Loucy (cell line): ENCODE data around the gene KLK10.

ENCODE experiments used
- H2AFZ ChIP-seq: fragments of 200-600 bp; sonication (generic); 2 replicates; pipeline ENCODE4 v1.6.0; 2016; ENCODE audit warnings: antibody characterized with exemption, mild to moderate bottlenecking, low read length, moderate library complexity
- H3F3A ChIP-seq: fragments of 200-600 bp; 2 replicates; pipeline ENCODE4 v1.6.0; 2016; ENCODE audit warnings: antibody characterized with exemption, low read depth, mild to moderate bottlenecking
- H3K27me3 ChIP-seq: fragments of 200-600 bp; sonication (generic); 2 replicates; pipeline ENCODE4 v1.6.1; 2014; ENCODE audit warnings: low read length, mild to moderate bottlenecking; ENCODE audit not compliant: insufficient read depth, poor library complexity, severe bottlenecking
- H3K36me3 ChIP-seq: fragments of 200-600 bp; sonication (generic); 2 replicates; pipeline ENCODE4 v1.6.1; 2016; ENCODE audit warnings: low read length; ENCODE audit not compliant: insufficient read depth
- H3K4me1 ChIP-seq: fragments of 200-600 bp; sonication (generic); 2 replicates; pipeline ENCODE4 v1.5.1; 2014; ENCODE audit warnings: low read length, mild to moderate bottlenecking; ENCODE audit not compliant: insufficient read depth, poor library complexity, severe bottlenecking
- H3K4me2 ChIP-seq: fragments of 200-600 bp; sonication (generic); 2 replicates; pipeline ENCODE4 v1.6.0; 2014; ENCODE audit warnings: antibody characterized with exemption, low read length, low read depth, mild to moderate bottlenecking; ENCODE audit not compliant: poor library complexity, severe bottlenecking
- H3K4me3 ChIP-seq: fragments of 200-600 bp; sonication (generic); 2 replicates; pipeline ENCODE4 v1.5.1; 2014; ENCODE audit warnings: low read length, mild to moderate bottlenecking, mixed read lengths; ENCODE audit not compliant: poor library complexity, severe bottlenecking
- H3K79me2 ChIP-seq: fragments of 200-600 bp; sonication (generic); 2 replicates; pipeline ENCODE4 v1.6.1; 2014; ENCODE audit warnings: low read length; ENCODE audit not compliant: insufficient read depth
- H3K9ac ChIP-seq: fragments of 200-600 bp; sonication (generic); 2 replicates; pipeline ENCODE4 v1.6.0; 2014; ENCODE audit warnings: mild to moderate bottlenecking, low read depth, low read length, moderate library complexity; ENCODE audit not compliant: poor library complexity, severe bottlenecking
- H3K9me2 ChIP-seq: fragments of 200-600 bp; sonication (generic); replicated peaks from 2 replicates; pipeline ENCODE4 v1.6.1; 2016; ENCODE audit warnings: low read depth, low read length, mixed read lengths
- H3K9me3 ChIP-seq: fragments of 200-600 bp; sonication (generic); 2 replicates; pipeline ENCODE4 v1.6.1; 2014; ENCODE audit warnings: mild to moderate bottlenecking, antibody characterized with exemption, low read length, low read depth; ENCODE audit not compliant: insufficient read depth
- H4K20me1 ChIP-seq: fragments of 200-600 bp; sonication (generic); 2 replicates; pipeline ENCODE4 v1.6.0; 2014; ENCODE audit warnings: antibody characterized with exemption, low read length, mild to moderate bottlenecking; ENCODE audit not compliant: insufficient read depth, poor library complexity, severe bottlenecking
- EZH2phosphoT487 ChIP-seq: fragments of 200-600 bp; IDR thresholded peaks from 2 replicates; pipeline ENCODE4 v1.6.1; 2018; ENCODE audit warnings: antibody characterized with exemption, mild to moderate bottlenecking, moderate library complexity, borderline replicate concordance
- TF ChIP-seq, protein P1 (sequence below): fragments of 200-600 bp; sonication (generic); conservative IDR thresholded peaks from 2 replicates; pipeline ENCODE4 v1.5.1; 2014; ENCODE audit warnings: mild to moderate bottlenecking, antibody characterized with exemption, low read length

Gene KLK10

DNA sequence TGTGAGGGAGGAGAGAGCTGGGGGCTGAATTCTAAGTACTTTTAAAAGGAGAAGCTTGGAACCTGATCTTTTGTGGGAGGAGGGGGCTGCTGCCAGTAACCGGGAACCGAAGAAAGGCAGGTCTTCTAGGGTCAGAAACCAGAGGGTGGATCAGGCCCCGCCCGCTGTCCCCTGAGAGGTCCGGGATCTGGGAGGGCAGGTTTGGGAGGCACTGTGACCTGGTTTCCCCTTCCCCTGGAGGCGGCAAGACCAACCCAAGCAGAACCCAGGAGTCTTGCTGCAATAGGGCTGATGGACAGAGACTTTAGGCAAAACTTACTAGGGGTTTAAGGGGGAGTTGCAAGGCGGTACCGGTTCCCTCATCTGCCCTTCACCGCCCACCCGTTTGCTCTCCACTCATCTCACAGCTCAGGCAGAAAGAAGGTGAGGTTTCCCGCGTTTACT lies 17.4 kb downstream of the KLK10 start:
- H3K9me3 ChIP-seq: peaks cover 5% of the 10 kb centered on the region; the same call in 1 of the 2 replicates
- H3K9ac ChIP-seq: no peak overlapping the region
- no peaks in the 10 kb centered on the region for H3K79me2 ChIP-seq
- no peaks in the 10 kb centered on the region for H3K27me3 ChIP-seq
- H4K20me1 ChIP-seq: no peaks in the 10 kb centered on the region
- H3K4me2 ChIP-seq: no peak overlapping the region
- TF ChIP-seq EZH2phosphoT487: no peak
- TF ChIP-seq, protein P1, sequence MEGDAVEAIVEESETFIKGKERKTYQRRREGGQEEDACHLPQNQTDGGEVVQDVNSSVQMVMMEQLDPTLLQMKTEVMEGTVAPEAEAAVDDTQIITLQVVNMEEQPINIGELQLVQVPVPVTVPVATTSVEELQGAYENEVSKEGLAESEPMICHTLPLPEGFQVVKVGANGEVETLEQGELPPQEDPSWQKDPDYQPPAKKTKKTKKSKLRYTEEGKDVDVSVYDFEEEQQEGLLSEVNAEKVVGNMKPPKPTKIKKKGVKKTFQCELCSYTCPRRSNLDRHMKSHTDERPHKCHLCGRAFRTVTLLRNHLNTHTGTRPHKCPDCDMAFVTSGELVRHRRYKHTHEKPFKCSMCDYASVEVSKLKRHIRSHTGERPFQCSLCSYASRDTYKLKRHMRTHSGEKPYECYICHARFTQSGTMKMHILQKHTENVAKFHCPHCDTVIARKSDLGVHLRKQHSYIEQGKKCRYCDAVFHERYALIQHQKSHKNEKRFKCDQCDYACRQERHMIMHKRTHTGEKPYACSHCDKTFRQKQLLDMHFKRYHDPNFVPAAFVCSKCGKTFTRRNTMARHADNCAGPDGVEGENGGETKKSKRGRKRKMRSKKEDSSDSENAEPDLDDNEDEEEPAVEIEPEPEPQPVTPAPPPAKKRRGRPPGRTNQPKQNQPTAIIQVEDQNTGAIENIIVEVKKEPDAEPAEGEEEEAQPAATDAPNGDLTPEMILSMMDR: no peak
- no peaks in the 10 kb centered on the region for H3K4me1 ChIP-seq
- H3K9me2 ChIP-seq: no peaks in the 10 kb centered on the region
- no peaks in the 10 kb centered on the region for H3K36me3 ChIP-seq
- no peak overlapping the region for H2AFZ ChIP-seq
- no peaks in the 10 kb centered on the region for H3F3A ChIP-seq
- no peak overlapping the region for H3K4me3 ChIP-seq

DNA sequence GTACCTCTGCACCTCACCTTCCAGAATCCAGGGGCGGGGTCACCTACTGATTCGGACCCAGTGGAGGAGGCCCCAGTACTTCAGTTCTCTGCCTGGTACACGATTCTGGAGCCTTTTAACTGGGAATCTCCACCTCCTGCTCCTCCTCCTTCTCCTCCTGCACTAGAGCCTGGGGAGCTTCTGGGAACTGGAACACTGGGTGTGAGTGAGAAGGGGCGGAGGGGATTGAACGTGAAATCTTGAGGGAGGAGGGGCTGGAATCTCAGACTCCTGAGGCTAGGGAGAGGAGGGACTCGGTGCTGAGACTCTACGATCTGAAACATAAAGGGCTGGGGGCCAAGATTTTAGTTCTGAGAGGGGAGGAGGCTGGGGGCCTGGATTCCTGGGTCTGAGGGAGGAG lies 18.0 kb downstream of the KLK10 start, which contains the start of gene KLK8:
Gene KLK8, minus strand, starts transcription at position 90 of the 400 bp plus-strand sequence. CDS start 437 bp downstream, outside the sequence.
- Histone ChIP-seq H3K4me2 (no peak within 1 kb of the TSS), H3K36me3 (no peaks in the 10 kb centered on the region), H3K4me3 (no peak within 1 kb of the TSS), H3K9ac (no peak within 1 kb of the TSS), H3K9me2 (no peaks in the 10 kb centered on the region), H3K27me3 (no peaks in the 10 kb centered on the region), H3K9me3 (peaks cover 5% of the 10 kb centered on the region; the same call in 1 of the 2 replicates), H4K20me1 (no peaks in the 10 kb centered on the region), H3K4me1 (no peaks in the 10 kb centered on the region), H2AFZ (no peak within 1 kb of the TSS), H3K79me2 (no peaks in the 10 kb centered on the region), H3F3A (no peaks in the 10 kb centered on the region)
- no peak for TF ChIP-seq EZH2phosphoT487
- TF ChIP-seq, protein P1: no peak

DNA sequence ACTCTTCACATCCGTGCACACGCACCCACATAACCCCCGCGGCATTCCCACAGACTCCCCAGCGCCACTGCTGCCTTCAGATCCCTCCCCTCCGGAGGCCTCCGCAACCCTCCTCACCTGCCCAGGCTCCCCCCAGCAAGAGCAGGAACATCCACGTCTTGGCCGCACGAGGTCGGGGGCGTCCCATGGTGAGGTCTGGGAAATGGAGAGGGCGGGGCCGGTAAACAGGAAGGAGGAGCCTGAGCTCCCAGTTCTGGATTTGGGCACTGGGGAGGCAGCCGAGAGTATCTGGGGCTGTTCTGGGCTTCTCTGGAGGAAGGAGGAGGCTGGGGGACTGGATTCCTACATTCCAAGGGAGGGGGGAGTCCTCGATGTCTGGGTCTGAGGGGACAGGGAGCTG lies 18.5 kb downstream of the KLK10 start:
- Histone ChIP-seq H2AFZ (no peak overlapping the region), H3K4me2 (no peak overlapping the region), H3K9me3 (peaks cover 5% of the 10 kb centered on the region; the same call in 1 of the 2 replicates), H3K9ac (no peak overlapping the region), H3K4me3 (no peak overlapping the region), H3K9me2 (no peaks in the 10 kb centered on the region), H3K4me1 (no peaks in the 10 kb centered on the region), H3K36me3 (no peaks in the 10 kb centered on the region), H3K79me2 (no peaks in the 10 kb centered on the region), H3F3A (no peaks in the 10 kb centered on the region), H3K27me3 (no peaks in the 10 kb centered on the region), H4K20me1 (no peaks in the 10 kb centered on the region)
- TF ChIP-seq EZH2phosphoT487: no peak
- TF ChIP-seq, protein P1: no peak
